HG03439 (cell line): ENCODE results near the gene ANTKMT.
"Not testable (repeated sequence)": the region's sequence is repeated elsewhere in the genome, so short reads cannot be mapped to it uniquely, and the experiment has no call there.

ENCODE experiments used
- ATAC-seq: cut with Tn5 transposase; IDR thresholded peaks from one replicate; pipeline ENCODE4 v1.9.1; 2021; ENCODE audit warnings: mild to moderate bottlenecking, moderate library complexity; ENCODE audit not compliant: unreplicated experiment

Gene ANTKMT

DNA sequence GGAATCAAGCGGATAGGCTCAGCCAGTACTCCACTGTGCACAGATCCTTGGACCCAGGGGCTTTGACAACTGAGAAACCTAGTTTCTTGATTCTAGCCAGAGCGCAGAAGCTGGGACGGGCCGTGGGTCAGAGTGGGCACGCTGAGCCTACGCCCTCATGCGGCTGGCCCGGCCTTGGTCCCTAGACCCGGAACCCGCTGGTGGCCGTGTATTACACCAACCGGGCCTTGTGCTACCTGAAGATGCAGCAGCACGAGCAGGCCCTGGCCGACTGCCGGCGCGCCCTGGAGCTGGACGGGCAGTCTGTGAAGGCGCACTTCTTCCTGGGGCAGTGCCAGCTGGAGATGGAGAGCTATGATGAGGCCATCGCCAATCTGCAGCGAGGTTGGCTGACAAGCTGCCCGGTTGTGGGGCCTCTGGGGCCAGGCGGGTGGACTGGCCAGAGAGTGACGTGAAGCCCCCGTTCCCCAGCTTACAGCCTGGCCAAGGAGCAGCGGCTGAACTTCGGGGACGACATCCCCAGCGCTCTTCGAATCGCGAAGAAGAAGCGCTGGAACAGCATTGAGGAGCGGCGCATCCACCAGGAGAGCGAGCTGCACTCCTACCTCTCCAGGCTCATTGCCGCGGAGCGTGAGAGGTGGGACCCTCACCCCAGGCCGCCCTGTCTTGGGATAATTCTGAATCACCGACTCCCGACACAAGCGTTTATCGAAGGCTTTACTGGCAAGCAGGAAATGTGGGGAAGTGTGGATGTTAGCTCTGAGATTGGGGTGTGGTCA lies 39.8 kb upstream of the ANTKMT start:
- no peak for ATAC-seq

GRCh38 chr16:681746-682427 lies 39.1 kb upstream of the ANTKMT start:
- no peak for ATAC-seq

GRCh38 chr16:682493-683395 lies 38.2 kb upstream of the ANTKMT start:
- ATAC-seq = no peak

DNA sequence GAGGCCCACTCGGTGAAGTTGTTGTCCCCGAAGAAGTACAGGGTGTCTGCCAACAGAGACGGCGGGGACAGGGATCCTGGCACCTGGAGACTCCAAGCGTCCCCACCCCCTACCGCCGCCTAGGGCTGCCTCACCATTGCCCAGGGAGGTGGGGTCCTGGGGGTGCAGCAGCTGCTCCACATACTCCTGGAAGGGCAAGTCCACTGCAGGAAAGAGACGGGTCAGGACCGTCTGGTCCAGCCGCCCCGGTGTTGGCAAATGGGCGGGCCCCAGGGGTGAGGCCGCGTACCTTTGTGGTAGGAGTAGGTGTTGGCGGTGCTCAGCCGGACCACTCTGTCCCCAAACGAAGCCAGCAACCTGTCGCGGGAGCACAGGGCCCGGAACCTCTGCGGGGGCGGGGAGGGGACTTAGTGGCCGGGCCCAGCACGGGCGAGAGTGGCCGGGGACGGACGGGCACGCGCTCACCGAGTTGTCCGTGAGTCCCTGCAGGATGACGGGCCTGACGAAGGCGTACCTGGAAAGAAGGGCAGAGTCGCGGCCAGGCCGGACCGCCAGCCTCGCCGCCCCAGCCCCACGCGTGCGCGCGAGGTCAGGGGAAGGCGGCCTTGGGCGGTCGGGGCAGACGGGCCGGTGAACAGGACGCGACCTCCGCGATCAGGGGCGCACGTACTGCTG lies 37.4 kb upstream of the ANTKMT start:
- ATAC-seq = no peak

DNA sequence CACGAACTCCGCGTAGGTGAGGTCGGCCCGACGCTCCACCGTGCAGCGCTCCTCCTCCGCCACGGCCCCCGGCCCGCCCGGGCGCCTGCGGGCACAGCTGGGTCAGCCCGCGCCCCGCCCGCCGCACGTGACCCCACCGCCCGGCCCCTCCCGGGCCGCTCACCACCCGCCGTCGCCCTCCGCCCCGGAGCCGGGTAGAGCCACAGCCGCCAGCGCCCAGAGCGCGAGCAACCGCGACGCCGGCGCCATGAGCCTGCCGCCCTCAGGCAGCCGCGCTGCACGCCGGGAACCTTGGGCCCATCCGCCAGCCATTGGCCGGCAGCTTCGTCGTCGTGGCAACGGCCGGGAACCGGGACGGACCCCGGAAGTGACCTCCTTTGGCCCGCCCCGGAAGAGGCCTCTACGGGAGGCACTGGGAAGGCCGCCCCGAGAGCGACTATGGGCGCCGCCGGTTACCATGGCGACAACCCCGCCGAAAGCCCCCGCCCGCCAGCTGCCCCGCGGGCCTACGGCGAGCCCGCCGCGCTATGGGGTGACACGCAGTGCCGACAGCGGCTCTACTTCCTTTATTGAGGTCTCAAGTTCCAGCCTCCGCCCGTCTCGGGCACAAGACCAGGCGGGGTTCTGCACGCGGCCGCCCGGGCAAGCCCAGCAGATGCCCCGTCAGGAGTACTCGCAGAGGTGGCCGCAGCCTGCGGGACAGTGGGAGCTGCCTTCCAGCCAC lies 36.7 kb upstream of the ANTKMT start, which contains the start of gene JMJD8:
TSS of gene JMJD8 (minus strand) at position 264 of the 724 bp plus-strand sequence. CDS start at position 249, 15 bp downstream.
- ATAC-seq = peak; percentile 54

DNA sequence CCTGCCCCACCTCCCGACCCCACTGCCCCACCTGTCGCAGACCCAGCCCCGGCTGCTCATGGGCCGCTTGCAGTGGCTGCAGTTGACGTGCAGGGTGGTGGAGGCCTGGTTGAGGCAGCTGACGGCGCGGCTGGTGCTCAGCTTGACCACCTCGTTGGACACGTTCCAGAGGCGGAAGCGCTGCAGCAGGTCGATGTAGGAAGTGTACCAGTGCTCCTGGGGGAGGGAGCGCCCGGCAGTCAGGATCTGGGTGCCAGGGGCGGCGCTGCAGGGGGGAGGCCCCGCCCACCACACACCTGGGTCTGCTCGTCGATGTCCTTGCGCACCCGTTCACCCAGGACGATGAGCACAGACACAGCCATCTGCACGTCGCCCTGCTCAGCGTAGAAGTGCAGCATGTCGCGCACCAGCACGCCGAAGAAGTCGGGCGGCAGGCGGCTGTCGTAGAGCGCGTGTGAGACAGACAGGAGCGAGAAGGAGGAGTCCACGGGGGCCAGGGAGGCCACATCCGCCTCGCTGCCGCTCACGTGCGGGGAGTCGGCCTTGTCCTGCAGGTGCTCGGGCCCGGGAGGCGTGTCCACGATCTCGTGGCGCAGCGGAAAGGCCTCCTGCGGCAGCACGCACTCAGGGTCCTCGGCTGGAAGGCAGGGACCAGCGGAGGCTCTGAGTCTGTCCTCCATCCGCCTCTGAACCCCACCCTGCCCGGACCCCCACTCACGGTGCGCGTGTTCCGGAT lies 35.8 kb upstream of the ANTKMT start:
- no peak for ATAC-seq

GRCh38 chr16:685967-686366 lies 35.0 kb upstream of the ANTKMT start:
- no peak for ATAC-seq

DNA sequence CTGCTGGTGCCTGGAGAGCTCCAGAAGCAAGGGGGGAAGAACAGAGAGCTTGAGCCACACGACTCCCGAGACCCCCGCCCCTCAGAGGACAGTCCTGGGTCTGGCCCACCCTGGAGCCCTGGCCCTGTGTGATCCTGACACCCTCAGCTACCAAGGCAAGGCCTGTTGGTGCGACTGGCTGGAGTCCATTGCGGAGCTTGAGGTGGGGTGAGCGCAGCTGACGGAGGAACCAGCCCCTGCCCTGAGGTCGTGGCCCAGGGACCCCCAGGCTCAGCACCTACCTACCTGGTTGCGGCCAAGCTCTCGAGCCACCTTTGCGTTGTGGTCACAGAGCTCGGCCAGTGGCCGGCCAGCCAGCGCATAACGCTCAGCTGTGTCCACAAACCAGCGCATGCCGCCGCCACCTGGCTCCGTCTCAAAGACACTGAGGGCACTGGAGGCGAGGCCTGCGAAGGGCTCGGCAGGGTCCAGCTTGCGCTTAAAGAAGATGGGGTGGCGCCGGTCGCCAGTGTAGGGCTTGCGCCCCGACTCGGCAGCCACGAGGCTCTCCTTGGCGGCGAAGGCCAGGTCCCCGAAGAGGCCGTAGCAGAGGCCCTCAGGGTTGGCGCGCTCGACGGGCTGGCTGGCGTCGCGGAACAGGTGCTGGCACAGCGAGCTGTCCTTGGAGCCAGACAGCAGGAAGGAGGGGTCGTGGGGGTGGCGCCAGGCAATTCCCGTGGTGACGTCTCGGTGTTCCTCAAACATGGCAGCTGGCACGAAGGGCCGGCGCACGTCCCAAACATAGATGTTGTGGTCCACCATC lies 34.3 kb upstream of the ANTKMT start:
- no peak for ATAC-seq

- no peak for ATAC-seq
Observed at GRCh38 chr16:687499-687898, 33.4 kb upstream of the ANTKMT start.

- ATAC-seq = no peak
Observed at GRCh38 chr16:689175-689897, 31.6 kb upstream of the ANTKMT start.

DNA sequence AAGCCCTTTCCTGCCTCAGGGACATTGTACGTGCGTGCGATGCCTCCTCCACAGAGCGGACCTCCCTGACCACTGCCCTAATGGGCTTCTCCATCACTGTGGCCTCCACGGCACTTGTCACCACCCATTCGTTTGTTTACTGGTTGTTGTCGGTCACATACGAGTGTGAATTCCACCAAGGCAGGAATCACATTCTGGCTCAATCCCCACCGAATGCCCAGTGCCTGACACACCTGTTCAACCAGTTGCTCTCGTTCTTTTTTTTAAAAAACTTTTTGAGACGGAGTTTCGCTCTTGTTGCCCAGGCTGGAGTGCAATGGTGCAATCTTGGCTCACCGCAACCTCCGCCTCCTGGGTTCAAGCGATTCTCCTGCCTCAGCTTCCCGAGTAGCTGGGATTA lies 29.7 kb upstream of the ANTKMT start:
- not testable (repeated sequence) for ATAC-seq

DNA sequence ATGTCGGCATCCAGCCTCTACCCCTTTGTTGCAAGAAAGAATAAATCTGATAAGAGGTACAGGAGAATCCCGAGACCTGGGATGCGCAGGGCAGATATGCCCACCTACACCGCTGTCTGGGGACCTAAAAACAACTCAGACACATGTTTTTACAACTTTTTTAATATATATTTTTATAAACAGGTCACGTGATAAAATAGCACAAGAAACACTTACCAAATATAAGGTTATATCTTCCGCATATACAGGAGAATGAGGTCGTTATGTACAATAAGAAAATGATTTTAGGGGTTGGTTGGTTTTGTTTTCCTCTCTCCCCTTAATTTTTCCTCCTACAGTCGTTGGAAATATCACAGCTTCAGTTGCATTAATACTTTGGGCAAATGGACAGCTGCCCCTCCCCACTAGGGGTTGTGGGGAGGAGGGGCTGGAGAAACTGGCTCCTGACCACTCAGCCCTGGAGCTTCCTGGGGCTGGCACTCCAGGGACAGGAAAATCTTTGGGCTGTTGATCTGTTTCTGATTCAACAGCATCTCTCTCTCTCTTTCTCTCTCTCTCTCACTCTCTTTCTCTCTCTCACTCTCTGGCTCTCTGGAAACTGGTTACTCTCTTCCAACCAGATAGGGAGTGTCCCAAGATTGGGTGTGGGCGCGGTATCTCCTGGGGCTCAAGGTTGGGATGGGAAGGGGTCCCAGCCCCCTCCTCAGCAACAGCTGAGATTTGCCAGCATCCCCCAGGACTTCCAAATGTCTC lies 28.4 kb upstream of the ANTKMT start:
- no peak for ATAC-seq

DNA sequence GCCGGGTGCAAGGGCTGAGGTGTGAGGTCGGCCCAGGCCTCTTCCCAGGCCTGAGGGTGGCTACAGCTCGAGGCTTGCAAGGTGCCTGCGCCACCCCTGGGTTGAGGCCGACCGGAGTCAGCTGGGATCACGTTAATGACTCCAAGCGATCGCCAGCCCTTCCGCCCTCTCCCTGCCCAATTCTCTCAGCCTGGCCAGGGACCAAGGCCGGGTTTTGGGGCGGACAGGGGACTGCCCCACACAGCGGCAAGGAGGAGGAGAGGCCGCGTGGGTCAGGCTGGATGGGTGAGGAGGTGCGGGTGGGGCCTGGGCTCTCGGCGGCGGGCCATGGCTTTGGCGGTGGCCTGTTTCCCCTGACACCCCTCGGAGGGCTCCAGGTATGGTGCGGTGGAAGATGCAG lies 27.6 kb upstream of the ANTKMT start:
- no peak for ATAC-seq

DNA sequence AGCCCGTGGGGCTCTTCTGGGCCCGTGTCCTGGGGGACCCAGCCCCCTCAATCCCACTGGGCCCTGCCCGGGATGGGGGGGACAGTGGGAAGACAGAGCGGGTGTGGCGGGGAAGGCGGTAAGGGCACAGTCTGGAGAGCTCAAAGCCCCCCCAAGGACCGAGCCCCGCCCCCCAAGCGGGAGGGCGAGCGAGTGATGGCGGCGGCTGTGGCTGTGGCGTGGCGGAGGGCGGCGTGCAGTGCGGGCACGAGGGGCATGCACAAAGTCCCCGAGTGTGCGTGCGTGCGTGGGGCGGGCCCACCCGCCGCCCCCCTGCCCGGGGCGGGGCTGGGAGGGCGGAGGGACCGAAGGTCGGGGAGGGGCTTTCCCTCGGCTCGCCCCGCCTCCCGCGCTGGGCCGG lies 27.2 kb upstream of the ANTKMT start:
- ATAC-seq = no peak

DNA sequence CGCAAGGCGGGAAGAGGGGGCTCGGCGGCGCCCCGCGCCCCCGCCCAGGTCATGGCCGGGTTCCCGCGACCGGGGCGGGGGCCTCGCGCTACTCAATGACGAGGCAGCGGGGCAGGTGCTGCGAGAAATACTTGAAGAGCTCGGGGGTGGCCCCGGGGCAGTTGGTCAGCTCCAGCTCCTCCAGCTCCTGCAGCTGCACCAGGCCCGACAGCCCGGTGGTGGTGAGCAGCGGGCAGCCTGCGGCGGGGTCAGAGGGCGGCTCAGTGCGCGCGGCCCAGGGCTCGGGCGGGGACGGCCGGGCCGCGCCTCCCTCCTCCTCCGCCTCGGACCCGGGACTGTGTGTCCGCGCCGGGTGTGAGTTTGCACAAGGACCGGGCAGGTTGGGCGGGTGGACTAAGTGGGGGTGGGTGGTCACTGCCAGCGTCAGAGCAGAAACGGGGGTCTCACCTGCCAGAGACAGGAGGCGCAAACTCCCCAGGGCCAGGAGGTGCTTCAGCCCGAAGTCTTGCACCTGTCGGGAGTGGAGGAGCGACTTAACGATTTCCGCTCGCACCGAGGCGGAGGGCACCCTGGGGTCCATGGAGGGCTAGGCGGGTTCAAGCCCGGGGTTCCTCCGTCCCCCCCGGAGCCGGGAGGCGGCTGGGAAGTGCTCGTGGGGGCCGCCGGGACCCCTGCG lies 26.6 kb upstream of the ANTKMT start:
- ATAC-seq = no peak

DNA sequence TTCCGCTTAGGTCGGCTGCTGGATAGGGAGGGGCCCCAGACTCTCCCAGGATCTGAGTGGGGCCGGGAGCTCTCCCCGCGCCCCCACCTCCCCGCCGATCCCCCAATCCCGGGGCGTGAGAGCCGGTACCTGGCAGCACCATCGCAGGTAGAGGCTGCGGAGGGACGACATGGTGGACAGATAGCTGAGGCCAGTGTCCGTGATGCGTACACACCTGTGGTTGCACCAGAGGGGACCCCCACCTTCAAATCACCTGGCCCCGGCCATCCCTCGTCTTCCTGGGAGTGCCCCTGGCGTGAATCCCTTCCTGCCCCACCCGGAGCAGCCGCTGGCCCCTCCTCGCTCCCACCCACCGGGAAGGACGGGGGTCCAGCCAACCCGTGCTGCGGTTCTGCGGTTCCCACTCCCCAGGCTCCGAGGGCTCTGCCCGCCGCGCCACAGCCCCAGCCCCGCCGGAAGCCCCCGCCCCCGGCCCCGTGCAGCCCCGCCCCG lies 26.0 kb upstream of the ANTKMT start:
- no peak for ATAC-seq
